H1 (cell line): ENCODE measurements around the gene CASZ1. TPM values are rescaled to one million over a fixed set of nuclear protein-coding genes. Genes with fewer than 3 reads are reported as not detected.

ENCODE experiments used
- CTCF ChIA-PET: fragments of 300-600 bp; sonication (Branson Sonifier 250); formaldehyde crosslinking; loops from one replicate; lab custom pipeline; 2021; ENCODE audit not compliant: partially characterized antibody; lab: Charles Lee
- POLR2A ChIA-PET: fragments of 300-600 bp; sonication (Branson Sonifier 250); formaldehyde crosslinking; loops from one replicate; lab custom pipeline; 2021; ENCODE audit warnings: inconsistent platforms; ENCODE audit not compliant: partially characterized antibody; lab: Charles Lee
- DNase-seq, 2 experiments: peaks; one replicate each; pipeline versions ENCODE4 v3.0.0 to v3.0.0-alpha.2; 2010 to 2022; ENCODE audit warnings: low spot score in 2 of 2, low read depth in 1 of 2, mixed read lengths in 1 of 2
- FAIRE-seq: peaks from 2 replicates; lab custom pipeline; 2011; peaks lifted over from hg19 to GRCh38; lab: Jason Lieb, UNC
- H2AFZ ChIP-seq: 2 replicates; pipeline ENCODE4 v1.8.1; 2012; ENCODE audit warnings: low read length, inconsistent platforms
- H2AK5ac ChIP-seq: 2 replicates; pipeline ENCODE4 v1.6.1; 2013; ENCODE audit warnings: low read depth, low read length
- H2BK120ac ChIP-seq: replicated peaks from 2 replicates; pipeline ENCODE3; 2013; ENCODE audit warnings: low read depth, low read length, inconsistent platforms
- H2BK12ac ChIP-seq: 2 replicates; pipeline ENCODE4 v1.6.1; 2013; ENCODE audit warnings: low read depth, low read length
- H2BK15ac ChIP-seq: 2 replicates; pipeline ENCODE4 v1.6.1; 2013; ENCODE audit warnings: low read length
- H2BK20ac ChIP-seq: 2 replicates; pipeline ENCODE4 v1.6.1; 2013; ENCODE audit warnings: low read length
- H2BK5ac ChIP-seq: 2 replicates; pipeline ENCODE4 v1.6.1; 2013; ENCODE audit warnings: low read depth, low read length
- H3K14ac ChIP-seq: 2 replicates; pipeline ENCODE4 v1.6.1; 2013; ENCODE audit warnings: inconsistent platforms; ENCODE audit not compliant: insufficient read length
- H3K18ac ChIP-seq: 2 replicates; pipeline ENCODE4 v1.6.1; 2013; ENCODE audit warnings: low read length; ENCODE audit errors: extremely low read depth
- H3K23ac ChIP-seq: 2 replicates; pipeline ENCODE4 v1.6.1; 2013; ENCODE audit warnings: inconsistent platforms; ENCODE audit not compliant: insufficient read length
- H3K23me2 ChIP-seq: 2 replicates; pipeline ENCODE4 v1.6.1; 2013; ENCODE audit warnings: low read depth, low read length
- H3K27ac ChIP-seq: 2 replicates; pipeline ENCODE4 v1.6.1; 2011; ENCODE audit warnings: low read depth, low read length, inconsistent platforms
- H3K27me3 ChIP-seq, 4 experiments: replicated peaks in 1 of 4; 1 replicate in 1 of 4; 2 replicates in 3 of 4; pipeline versions ENCODE4 v1.6.1 to v1.8.1; 2011 to 2013; ENCODE audit warnings: low read length in 3 of 4, mild to moderate bottlenecking in 3 of 4, inconsistent platforms in 2 of 4, mixed read lengths in 2 of 4, moderate library complexity in 1 of 4; ENCODE audit not compliant: control insufficient read depth in 3 of 4, insufficient read depth in 3 of 4; ENCODE audit errors: extremely low read depth in 1 of 4
- H3K36me3 ChIP-seq, 4 experiments: 2 replicates each; pipeline versions ENCODE4 v1.6.1 to v1.8.1; 2011 to 2013; ENCODE audit warnings: mild to moderate bottlenecking in 4 of 4, low read length in 3 of 4, moderate library complexity in 2 of 4, control low read depth in 1 of 4, inconsistent platforms in 1 of 4; ENCODE audit not compliant: insufficient read depth in 4 of 4, control insufficient read depth in 2 of 4
- H3K4ac ChIP-seq: replicated peaks from 2 replicates; pipeline ENCODE3; 2013; ENCODE audit warnings: low read length, low read depth, mixed read lengths, inconsistent platforms; ENCODE audit not compliant: insufficient read length
- H3K4me1 ChIP-seq, 4 experiments: replicated peaks in 1 of 4; 1 replicate in 1 of 4; 2 replicates in 3 of 4; pipeline versions ENCODE4 v1.6.1 to v1.8.1; 2011 to 2013; ENCODE audit warnings: low read length in 3 of 4, inconsistent platforms in 2 of 4, mixed read lengths in 1 of 4; ENCODE audit not compliant: insufficient read depth in 4 of 4, control insufficient read depth in 3 of 4
- H3K4me2 ChIP-seq, 2 experiments: 2 replicates each; pipeline versions ENCODE4 v1.6.1 to v1.8.1; 2011 to 2013; ENCODE audit warnings: low read depth in 2 of 2, low read length in 2 of 2, control low read depth in 1 of 2, inconsistent platforms in 1 of 2, mild to moderate bottlenecking in 1 of 2; ENCODE audit not compliant: insufficient read depth in 1 of 2
- H3K4me3 ChIP-seq, 4 experiments: fragments of 200-600, 300-600 bp in 1 of 4; sonication (generic), shearing (Covaris generic), sonication (Bioruptor Twin) in 1 of 4; 2 replicates each; pipeline versions ENCODE4 v1.5.1 to v1.8.1; 2011 to 2016; ENCODE audit warnings: low read length in 4 of 4, low read depth in 3 of 4, control low read depth in 2 of 4, inconsistent platforms in 2 of 4, mild to moderate bottlenecking in 2 of 4, mixed read lengths in 1 of 4, moderate library complexity in 1 of 4; ENCODE audit not compliant: insufficient read depth in 2 of 4; ENCODE audit errors: extremely low read depth in 1 of 4
- H3K56ac ChIP-seq: replicated peaks from 2 replicates; pipeline ENCODE3; 2013; ENCODE audit warnings: low read depth, mild to moderate bottlenecking, mixed read lengths, low read length, inconsistent platforms; ENCODE audit not compliant: insufficient read length
- H3K79me1 ChIP-seq: 2 replicates; pipeline ENCODE4 v1.6.1; 2013; ENCODE audit warnings: low read depth, low read length, control low read depth
- H3K79me2 ChIP-seq, 2 experiments: 2 replicates each; pipeline versions ENCODE4 v1.6.1 to v1.8.1; 2012 to 2013; ENCODE audit warnings: low read length in 2 of 2, mild to moderate bottlenecking in 2 of 2, inconsistent platforms in 1 of 2; ENCODE audit not compliant: insufficient read depth in 2 of 2, control insufficient read depth in 1 of 2
- H3K9ac ChIP-seq, 4 experiments: replicated peaks in 1 of 4; 1 replicate in 1 of 4; 2 replicates in 3 of 4; pipeline versions ENCODE4 v1.6.1 to v1.8.1; 2011 to 2013; ENCODE audit warnings: low read depth in 3 of 4, low read length in 3 of 4, control low read depth in 2 of 4, mild to moderate bottlenecking in 2 of 4, moderate library complexity in 2 of 4, inconsistent platforms in 1 of 4; ENCODE audit errors: extremely low read depth in 1 of 4
- H3K9me3 ChIP-seq, 2 experiments: 2 replicates each; pipeline versions ENCODE4 v1.6.1 to v1.8.1; 2012 to 2013; ENCODE audit warnings: mild to moderate bottlenecking in 2 of 2, moderate library complexity in 2 of 2, control low read depth in 1 of 2, inconsistent platforms in 1 of 2, low read depth in 1 of 2, low read length in 1 of 2, mixed read lengths in 1 of 2; ENCODE audit not compliant: insufficient read depth in 2 of 2
- H4K20me1 ChIP-seq, 2 experiments: replicated peaks in 1 of 2; 2 replicates each; pipeline versions ENCODE3 to v1.8.1; 2011 to 2013; ENCODE audit warnings: inconsistent platforms in 2 of 2, low read length in 2 of 2, mild to moderate bottlenecking in 1 of 2; ENCODE audit not compliant: insufficient read depth in 2 of 2, control insufficient read depth in 1 of 2
- H4K5ac ChIP-seq: 2 replicates; pipeline ENCODE4 v1.6.1; 2013; ENCODE audit warnings: low read length, low read depth, mixed read lengths, inconsistent platforms; ENCODE audit not compliant: insufficient read length
- H4K8ac ChIP-seq: 2 replicates; pipeline ENCODE4 v1.8.0; 2013; ENCODE audit warnings: mild to moderate bottlenecking, moderate library complexity, low read length, inconsistent platforms; ENCODE audit not compliant: insufficient read depth; ENCODE audit errors: extremely low read depth
- H4K91ac ChIP-seq: replicated peaks from 2 replicates; pipeline ENCODE3; 2013; ENCODE audit warnings: low read length, mixed read lengths, inconsistent platforms; ENCODE audit not compliant: insufficient read length
- CBX5 ChIP-seq: fragments of 300-800, 300-1000 bp; sonication (generic); IDR thresholded peaks from 2 replicates; pipeline ENCODE4 v1.7.1; 2016; ENCODE audit warnings: antibody characterized with exemption, low read length, low read depth
- CBX8 ChIP-seq: fragments of 300-800, 300-1000 bp; sonication (generic); IDR thresholded peaks from 2 replicates; pipeline ENCODE4 v1.7.1; 2016; ENCODE audit warnings: low read depth, low read length, borderline replicate concordance
- CTBP2 ChIP-seq: IDR thresholded peaks from 2 replicates; pipeline ENCODE4 v1.7.0; 2011; ENCODE audit warnings: borderline replicate concordance, mild to moderate bottlenecking, moderate library complexity, mixed read lengths, low read length; ENCODE audit not compliant: insufficient read depth, insufficient read length
- GABPA ChIP-seq: IDR thresholded peaks from 2 replicates; pipeline ENCODE4 v1.6.1; 2011; ENCODE audit warnings: mild to moderate bottlenecking, low read length, moderate library complexity, borderline replicate concordance; ENCODE audit not compliant: insufficient read depth
- KDM1A ChIP-seq: fragments of 200-600, 300-600 bp; sonication (generic); IDR thresholded peaks from 2 replicates; pipeline ENCODE4 v1.7.1; 2016; ENCODE audit warnings: mild to moderate bottlenecking, low read length, borderline replicate concordance
- KDM5A ChIP-seq: fragments of 200-600 bp; IDR thresholded peaks from 2 replicates; pipeline ENCODE4 v1.7.1; 2012; ENCODE audit warnings: mild to moderate bottlenecking, low read length, inconsistent platforms, mixed read lengths
- NRF1 ChIP-seq: IDR thresholded peaks from 2 replicates; pipeline ENCODE4 v1.6.1; 2011; ENCODE audit warnings: mild to moderate bottlenecking, low read depth, low read length, improper control_type of control experiment
- POLR2AphosphoS5 ChIP-seq: IDR thresholded peaks from 2 replicates; pipeline ENCODE4 v1.6.1; 2011; ENCODE audit warnings: low read depth, low read length
- RBBP5 ChIP-seq: IDR thresholded peaks from 2 replicates; pipeline ENCODE4 v1.7.1; 2012; ENCODE audit warnings: low read depth, mild to moderate bottlenecking, inconsistent platforms, low read length, moderate library complexity, borderline replicate concordance
- RXRA ChIP-seq: IDR thresholded peaks from 2 replicates; pipeline ENCODE4 v1.6.1; 2011; ENCODE audit warnings: low read depth, mild to moderate bottlenecking, low read length, moderate library complexity; ENCODE audit not compliant: insufficient read depth
- SIX5 ChIP-seq: IDR thresholded peaks from 2 replicates; pipeline ENCODE4 v1.6.1; 2011; ENCODE audit warnings: mild to moderate bottlenecking, low read depth, low read length
- SP4 ChIP-seq: IDR thresholded peaks from 2 replicates; pipeline ENCODE4 v1.6.1; 2012; ENCODE audit warnings: low read length, inconsistent platforms
- TBP ChIP-seq: IDR thresholded peaks from 2 replicates; pipeline ENCODE4 v1.6.1; 2011; ENCODE audit warnings: low read depth, low read length, improper control_type of control experiment
- TCF12 ChIP-seq: IDR thresholded peaks from 2 replicates; pipeline ENCODE4 v1.6.1; 2011; ENCODE audit warnings: low read depth, mild to moderate bottlenecking, low read length
- TEAD4 ChIP-seq: IDR thresholded peaks from 2 replicates; pipeline ENCODE4 v1.6.1; 2012; ENCODE audit warnings: low read depth, low read length, inconsistent platforms, mixed read lengths
- WGBS, 2 experiments: shearing (Covaris generic) in 1 of 2; methylation state at CpG; one replicate each; pipeline versions ENCODE4 v1.1.6 to v1.1.7; 2013 to 2015; ENCODE audit warnings: low lambda C conversion rate in 2 of 2, mixed read lengths in 2 of 2, inconsistent platforms in 1 of 2, low coverage in 1 of 2, missing lambda C conversion rate in 1 of 2; ENCODE audit not compliant: insufficient replicate concordance in 2 of 2, insufficient coverage in 1 of 2, insufficient read length in 1 of 2; ENCODE audit errors: extremely low coverage in 1 of 2, missing lambda C conversion rate in 1 of 2; 5-methylcytosine and 5-hydroxymethylcytosine counted together
- polyA plus RNA-seq, 7 experiments: library from polyadenylated mRNA; depleted of rRNA in 3 of 7; stranded (reverse) in 5 of 7; unstranded in 2 of 7; fragments of >200 nt in 5 of 7; fragments of 200-250 nt in 2 of 7; gene quantifications; 1 replicate in 5 of 7; 2 replicates in 1 of 7; 4 replicates in 1 of 7; pipeline versions ENCODE4 v1.2.1 to v1.2.3, GENCODE V29; 2011 to 2013; ENCODE audit warnings: missing spikeins in 2 of 7, mixed read lengths in 2 of 7
- total RNA-seq: library from RNA; stranded (reverse); fragmentation: NEBNext Ultra II Directional; extraction: Animal tissue kit (Norgen Biotek cat#: 25700); gene quantifications from 2 replicates; pipeline ENCODE4 v1.2.1, GENCODE V29; 2021

The CASZ1 gene
- total and polyA plus RNA-seq, 2 of the 8 experiments (the other 6 are each of a cell fraction or from before 2014, with no cell fraction given): 4.4 to 7.7 TPM

DNA sequence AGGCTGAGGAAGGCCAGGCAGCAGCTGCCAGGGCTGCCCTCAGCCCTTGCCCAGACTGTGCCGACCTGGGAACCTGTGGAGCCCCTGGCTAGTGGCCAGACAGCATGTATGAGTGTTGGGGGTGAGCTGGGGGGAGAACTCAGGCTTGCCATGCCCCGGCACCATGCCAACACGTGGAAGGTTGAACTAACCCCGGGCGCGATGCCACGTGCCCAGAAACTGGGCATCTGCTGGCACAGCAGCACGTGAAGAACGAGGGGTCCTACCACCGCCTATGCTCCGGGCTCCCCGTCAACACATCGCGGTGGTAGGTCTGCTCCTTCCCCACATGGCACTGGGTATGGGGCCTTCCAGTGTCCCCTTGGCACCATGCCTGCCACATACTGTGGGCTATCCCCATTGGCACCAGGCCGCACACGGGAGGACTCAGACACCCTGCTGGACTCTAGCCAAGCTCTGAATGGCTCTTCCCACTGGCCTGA, 68.7 kb downstream of the CASZ1 start:
- H2BK15ac ChIP-seq: no peak overlapping the region; the same call in 1 of the 2 replicates
- no peak overlapping the region for H3K4ac ChIP-seq
- no peak overlapping the region for H3K9ac ChIP-seq
- H3K4me2 ChIP-seq: no peak overlapping the region
- no peak overlapping the region for H4K91ac ChIP-seq
- no peak overlapping the region for H2BK5ac ChIP-seq
- H3K23ac ChIP-seq: no peak overlapping the region
- no peak overlapping the region for H3K27ac ChIP-seq
- H2AFZ ChIP-seq: no peak overlapping the region
- H4K20me1 ChIP-seq: no peaks in the 10 kb centered on the region
- no peaks in the 10 kb centered on the region for H3K23me2 ChIP-seq
- H3K36me3 ChIP-seq: no peaks in the 10 kb centered on the region
- H2AK5ac ChIP-seq: 0 out of 2 replicates have a peak overlapping the region, but pooled peaks have one; percentile 27
- H3K79me1 ChIP-seq: no peaks in the 10 kb centered on the region
- H3K14ac ChIP-seq: no peak overlapping the region
- ChIA-PET CTCF (interaction anchor here (2.1 kb wide), 1 partner anchor 11 kb away, joined by 6 read pairs; no protein-coding TSS in a partner anchor), POLR2A (interaction anchor here (1.2 kb wide), 1 partner anchor 10 kb away, joined by 3 read pairs; no protein-coding TSS in a partner anchor)
- H2BK20ac ChIP-seq: no peak overlapping the region
- no peak overlapping the region; the same call in none of the 2 replicates for H4K8ac ChIP-seq
- FAIRE-seq (no peak), DNase-seq (no peak)
- 96% methylated on average over 16 of the region's 16 CpGs; no CpG with 5 or more reads in 1 of the 2 experiments for WGBS, 2 experiments
- H3K9me3 ChIP-seq: no peaks in the 10 kb centered on the region
- H3K56ac ChIP-seq: no peak overlapping the region
- peaks cover 0 to 9% (median 3%) of the 10 kb centered on the region in 4 experiments; a peak in 5 of 7 replicates for H3K4me1 ChIP-seq
- no peak overlapping the region for H4K5ac ChIP-seq
- no peak overlapping the region for H2BK120ac ChIP-seq
- no peak overlapping the region for H3K4me3 ChIP-seq
- no peaks in the 10 kb centered on the region for H3K79me2 ChIP-seq
- no peak overlapping the region for H2BK12ac ChIP-seq
- no peaks in the 10 kb centered on the region for H3K27me3 ChIP-seq
- no peak overlapping the region for H3K18ac ChIP-seq
- TF ChIP-seq KDM1A (no peak), POLR2AphosphoS5 (no peak), SP4 (no peak), RXRA (no peak), NRF1 (no peak), GABPA (no peak), CBX8 (no peak), TBP (no peak), SIX5 (no peak), RBBP5 (no peak), KDM5A (no peak), CBX5 (no peak), TEAD4 (no peak), TCF12 (no peak), CTBP2 (no peak)
